ENCODE results near the gene MMP2.

DNA sequence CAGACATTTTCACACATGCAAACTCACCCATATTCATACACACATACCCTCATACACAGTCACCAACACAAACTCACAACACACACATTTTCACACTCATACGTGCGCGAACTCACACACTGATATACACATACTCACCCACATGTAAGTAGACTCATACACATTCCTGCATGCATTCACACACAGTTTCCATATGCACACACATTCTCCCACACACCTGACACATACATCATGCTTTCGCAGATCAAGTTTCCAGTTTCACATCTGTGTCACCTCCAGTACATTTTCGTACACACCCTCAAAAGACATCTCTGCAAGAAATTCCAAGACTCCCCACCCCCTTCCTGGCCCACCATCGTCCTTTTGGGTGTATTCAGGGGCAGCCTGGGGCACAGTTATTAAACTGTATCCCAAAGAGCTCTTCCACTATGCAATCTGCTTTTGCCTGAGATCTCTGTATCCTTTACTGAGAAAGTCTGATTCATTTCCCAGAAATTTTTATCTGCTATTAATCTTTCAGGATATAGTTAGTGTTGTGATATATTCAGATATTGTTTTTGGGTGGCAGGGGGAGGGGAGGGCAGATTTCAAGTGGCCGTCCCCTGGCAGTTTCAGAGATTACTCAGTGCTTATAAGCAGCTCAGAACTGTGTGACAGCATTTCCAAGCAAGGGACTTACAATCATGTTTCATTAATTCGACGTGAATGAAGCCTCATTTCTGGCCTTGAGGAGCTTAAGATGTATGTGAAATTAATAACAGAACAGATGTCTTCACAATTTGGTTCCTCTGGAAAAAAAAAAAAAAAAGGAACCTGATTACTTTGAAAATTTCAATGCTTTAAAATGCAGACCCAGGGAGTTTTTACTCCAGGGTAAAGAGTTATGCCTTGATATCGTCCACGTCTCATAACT, 35.3 kb upstream of the MMP2 start:
- TF ChIP-seq, protein P1, sequence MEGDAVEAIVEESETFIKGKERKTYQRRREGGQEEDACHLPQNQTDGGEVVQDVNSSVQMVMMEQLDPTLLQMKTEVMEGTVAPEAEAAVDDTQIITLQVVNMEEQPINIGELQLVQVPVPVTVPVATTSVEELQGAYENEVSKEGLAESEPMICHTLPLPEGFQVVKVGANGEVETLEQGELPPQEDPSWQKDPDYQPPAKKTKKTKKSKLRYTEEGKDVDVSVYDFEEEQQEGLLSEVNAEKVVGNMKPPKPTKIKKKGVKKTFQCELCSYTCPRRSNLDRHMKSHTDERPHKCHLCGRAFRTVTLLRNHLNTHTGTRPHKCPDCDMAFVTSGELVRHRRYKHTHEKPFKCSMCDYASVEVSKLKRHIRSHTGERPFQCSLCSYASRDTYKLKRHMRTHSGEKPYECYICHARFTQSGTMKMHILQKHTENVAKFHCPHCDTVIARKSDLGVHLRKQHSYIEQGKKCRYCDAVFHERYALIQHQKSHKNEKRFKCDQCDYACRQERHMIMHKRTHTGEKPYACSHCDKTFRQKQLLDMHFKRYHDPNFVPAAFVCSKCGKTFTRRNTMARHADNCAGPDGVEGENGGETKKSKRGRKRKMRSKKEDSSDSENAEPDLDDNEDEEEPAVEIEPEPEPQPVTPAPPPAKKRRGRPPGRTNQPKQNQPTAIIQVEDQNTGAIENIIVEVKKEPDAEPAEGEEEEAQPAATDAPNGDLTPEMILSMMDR (IDR thresholded peaks at IDR 0.05): no peak
- TF ChIP-seq POLR2A (IDR thresholded peaks at IDR 0.05) (no peak), POLR2AphosphoS5 (IDR thresholded peaks at IDR 0.05) (no peak)
